HL-60/S4 treated with retinoic acid at 250 ng/mL for 4 days and 3 days (cell line): Measurements from ENCODE around the gene AHDC1.
"Not testable (repeated sequence)": the region's sequence is repeated elsewhere in the genome, so short reads cannot be mapped to it uniquely, and the experiment has no call there.

Experiments
- in situ Hi-C: fragments of 300-500 bp; cut with MboI; formaldehyde crosslinking; loops from 2 replicates; pipeline ENCODE4 v1.7.0; 2022; ENCODE audit warnings: low sequenced_read_pairs

The AHDC1 gene

GRCh38 chr1:27554759-27555699 is 48.9 kb downstream of the AHDC1 start:
- in situ Hi-C loops = no loop called here

DNA sequence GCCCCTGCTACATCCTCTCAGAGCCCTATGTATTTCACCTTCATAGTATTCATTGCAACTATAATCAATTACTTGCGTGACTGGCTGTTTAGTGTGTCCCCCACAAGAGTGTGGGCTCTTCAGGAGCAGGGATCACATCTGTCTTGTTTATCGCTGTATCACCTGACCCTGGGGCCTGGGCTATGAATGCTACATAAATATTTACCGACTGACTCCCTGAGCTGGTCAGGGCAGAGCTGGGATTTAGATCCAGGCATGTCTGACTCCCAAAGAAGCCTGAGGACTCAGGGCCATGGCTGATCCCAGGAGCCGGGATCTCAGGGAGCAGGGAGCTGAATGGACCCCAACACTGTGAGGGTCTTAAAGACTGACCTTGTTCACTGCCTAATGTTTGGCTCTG is 49.7 kb downstream of the AHDC1 start:
- in situ Hi-C loops = no loop called here

DNA sequence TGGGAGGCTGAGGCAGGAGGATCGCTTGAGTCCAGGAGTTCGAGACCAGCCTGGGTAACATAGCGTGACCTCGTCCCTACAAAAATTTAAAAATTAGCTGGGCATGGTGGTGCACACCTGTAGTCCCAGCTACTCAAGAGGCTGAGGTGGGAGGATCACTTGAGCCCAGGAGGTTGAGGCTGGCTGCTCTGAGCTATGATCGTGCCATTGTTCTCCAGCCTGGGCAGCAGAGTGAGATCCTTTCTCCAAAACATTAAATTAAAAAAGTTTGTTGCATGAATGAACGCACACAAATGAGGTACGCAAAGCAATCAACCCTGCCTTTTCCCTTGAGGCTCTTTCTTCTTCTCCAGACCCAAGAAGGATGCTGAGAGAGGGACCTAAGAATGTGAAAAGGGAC is 50.1 kb downstream of the AHDC1 start:
- in situ Hi-C loops = not testable (repeated sequence)

- in situ Hi-C loops = no loop called here
Observed at GRCh38 chr1:27552911-27553420, 51.0 kb downstream of the AHDC1 start.

GRCh38 chr1:27551953-27552312 is 52.0 kb downstream of the AHDC1 start:
- in situ Hi-C loops = no loop called here

GRCh38 chr1:27551170-27551952 is 52.6 kb downstream of the AHDC1 start:
- in situ Hi-C loops = no loop called here

GRCh38 chr1:27550510-27551169 is 53.3 kb downstream of the AHDC1 start:
- in situ Hi-C loops = no loop called here

DNA sequence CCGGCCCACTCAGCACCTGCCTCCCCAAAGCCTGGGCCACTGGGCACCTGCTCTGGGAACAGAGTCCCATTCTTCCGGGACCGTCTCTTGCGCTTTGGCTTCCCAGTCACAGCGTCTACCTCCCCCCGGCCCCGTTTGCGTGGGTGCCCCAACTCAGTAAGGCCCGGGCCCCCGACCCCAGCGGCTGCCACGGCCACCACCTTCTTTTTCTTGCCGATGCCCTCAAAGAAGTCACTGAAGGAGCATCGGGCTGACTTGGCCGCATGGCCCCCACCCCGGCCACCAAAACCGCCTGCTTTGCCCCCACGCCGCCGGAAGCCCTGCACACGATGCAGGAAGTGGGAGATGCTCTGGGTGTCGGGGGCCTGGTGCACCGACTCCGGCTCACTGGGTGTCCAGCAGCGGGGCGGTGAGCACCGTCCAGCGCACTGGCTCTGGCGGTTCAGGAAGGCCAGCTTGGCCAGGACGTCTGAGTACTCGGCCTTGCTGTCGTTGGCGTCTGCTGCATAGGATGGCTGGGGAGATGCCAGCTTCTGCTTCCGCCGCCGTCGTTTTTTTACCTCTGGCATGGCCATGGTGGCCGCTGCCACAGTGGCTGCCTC is 54.0 kb downstream of the AHDC1 start:
- in situ Hi-C loops = no loop called here

- in situ Hi-C loops = no loop called here
Observed at GRCh38 chr1:27548858-27549719, 54.9 kb downstream of the AHDC1 start.

DNA sequence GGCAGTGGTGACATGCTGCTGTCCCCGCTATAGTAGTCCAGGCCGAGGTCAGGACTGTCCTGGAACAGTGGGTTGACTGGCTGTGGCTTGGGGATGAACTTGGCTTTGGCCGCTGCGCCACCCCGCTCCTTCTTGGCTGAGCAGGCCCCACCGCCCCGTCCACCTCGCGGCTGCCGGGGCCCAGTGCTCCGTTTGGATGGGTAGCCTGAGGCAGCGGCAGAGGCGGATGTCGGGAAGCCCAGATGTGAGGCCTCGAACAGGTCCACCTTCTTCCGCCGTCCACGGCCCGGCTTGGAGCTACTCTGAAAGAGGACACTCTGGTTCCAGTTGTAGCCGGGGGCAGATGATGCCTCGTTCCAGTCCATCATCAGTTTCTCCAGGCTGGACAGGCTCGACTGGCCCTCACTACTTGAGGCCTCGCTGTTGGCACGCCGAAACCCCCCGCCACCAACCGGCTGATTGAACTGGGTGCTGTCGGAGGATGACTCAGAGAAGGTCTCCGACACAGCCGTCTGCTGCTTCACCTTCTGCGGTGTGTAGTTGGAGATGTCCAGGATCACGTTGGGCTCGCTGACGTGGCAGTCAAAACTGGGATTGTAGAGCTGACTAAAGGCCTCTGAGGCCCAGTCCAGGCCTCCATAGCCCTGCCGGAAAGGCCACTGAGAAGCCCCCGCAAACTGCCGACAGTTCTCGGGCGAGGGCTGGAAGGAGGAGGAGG is 55.6 kb downstream of the AHDC1 start:
- in situ Hi-C loops = no loop called here

DNA sequence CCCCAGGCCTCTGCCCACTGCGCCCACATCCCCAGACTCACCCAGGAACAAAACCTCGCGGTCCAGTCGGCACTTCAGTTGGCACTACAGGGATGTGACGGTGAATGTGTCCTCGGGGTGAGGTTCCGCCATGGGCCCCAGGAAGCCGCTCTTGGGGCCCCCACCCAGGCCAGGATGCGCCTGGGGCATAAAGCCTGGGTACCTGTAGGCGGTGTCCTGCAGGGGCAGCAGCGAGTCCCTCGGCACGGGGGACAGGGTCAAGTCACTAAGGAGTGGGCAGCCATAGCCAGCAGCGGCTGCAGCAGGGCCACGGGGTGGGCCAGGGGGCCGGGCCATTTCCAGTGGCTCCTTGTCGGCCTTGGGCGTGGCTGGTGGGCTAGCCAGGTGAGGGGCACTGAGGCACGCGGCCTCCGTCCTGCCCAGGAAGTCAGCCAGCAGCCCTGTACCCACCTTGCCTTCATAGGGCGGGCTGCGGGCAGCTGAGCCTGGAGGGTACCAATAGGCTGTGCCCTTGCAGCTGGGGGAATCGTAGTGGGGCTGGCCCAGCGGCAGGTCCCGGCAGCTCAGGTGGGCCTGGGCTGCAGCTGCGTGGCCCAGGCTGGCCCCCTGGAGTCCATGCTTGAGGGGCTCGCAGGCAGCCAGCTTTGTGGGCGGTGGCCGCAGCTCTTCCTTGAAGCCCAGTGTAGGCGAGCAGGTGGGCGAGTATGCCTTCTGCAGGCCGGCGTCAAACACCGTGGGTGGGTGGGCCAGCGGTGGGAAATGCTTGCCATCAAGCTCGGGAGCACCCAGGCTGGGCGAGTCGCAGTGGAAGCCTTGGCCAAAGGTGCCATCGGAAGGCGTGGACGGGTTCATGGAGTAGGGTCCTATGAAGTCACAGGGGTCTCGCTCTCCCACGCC is 56.5 kb downstream of the AHDC1 start:
- in situ Hi-C loops = no loop called here

- in situ Hi-C loops = no loop called here
Observed at GRCh38 chr1:27545876-27546275, 58.1 kb downstream of the AHDC1 start.

DNA sequence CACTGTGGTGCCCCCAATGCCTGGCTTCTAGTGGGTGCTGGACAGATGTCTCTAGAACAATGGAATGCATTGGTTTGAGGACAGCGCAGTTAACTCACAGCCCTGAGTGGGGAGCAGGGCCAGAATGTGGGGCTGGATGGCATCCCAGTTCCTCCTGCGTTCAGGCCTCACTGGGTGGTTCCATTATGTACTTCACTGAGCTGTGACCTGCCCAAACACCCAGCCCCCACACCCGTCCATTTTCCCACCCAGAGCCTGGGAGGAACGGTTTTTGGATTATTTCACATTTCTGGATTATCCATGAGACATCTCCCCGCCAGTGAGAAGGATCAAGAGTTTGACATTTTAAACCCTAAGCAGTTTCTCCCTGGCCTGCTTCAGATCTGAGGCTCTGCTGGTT is 58.7 kb downstream of the AHDC1 start:
- in situ Hi-C loops = no loop called here

DNA sequence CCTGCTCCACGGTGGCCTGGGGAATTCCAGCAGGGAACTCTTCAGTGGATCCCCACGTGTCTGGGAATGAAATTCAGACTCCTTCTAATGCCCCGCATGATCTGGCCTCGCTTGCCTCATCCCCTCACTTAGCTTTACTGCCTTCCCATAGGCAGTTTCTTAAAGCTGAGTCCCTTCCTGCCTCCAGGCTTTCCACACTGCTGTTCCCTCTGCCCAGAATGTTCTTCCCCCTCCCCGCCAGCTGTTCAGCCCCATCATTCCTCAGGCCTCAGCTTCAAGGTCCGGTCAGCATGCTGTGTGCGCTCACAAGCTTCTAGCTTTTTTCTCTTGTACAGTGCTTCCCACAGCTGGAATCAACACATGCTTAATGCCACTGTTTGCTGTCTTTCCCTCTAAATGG is 59.1 kb downstream of the AHDC1 start:
- in situ Hi-C loops = no loop called here

DNA sequence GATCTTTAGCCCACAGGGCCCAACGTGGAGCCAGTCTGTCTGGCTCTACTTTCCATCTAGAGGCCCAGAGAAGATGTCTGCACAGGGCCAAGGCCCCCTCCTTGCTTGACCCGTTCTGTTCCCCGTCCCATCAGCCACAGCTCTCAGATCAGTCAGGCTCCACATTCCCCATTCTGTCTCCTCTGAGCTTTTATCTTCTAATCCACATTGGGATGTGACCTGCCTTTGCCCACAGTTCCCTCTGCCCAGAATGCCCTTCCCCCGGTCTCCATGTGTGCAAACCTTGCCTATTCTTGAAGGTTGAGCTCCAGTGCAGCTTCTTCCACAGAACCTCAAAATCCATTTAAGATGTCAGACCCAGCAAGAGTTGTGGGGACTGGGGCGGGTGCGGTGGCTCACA is 60.7 kb downstream of the AHDC1 start:
- in situ Hi-C loops = no loop called here

DNA sequence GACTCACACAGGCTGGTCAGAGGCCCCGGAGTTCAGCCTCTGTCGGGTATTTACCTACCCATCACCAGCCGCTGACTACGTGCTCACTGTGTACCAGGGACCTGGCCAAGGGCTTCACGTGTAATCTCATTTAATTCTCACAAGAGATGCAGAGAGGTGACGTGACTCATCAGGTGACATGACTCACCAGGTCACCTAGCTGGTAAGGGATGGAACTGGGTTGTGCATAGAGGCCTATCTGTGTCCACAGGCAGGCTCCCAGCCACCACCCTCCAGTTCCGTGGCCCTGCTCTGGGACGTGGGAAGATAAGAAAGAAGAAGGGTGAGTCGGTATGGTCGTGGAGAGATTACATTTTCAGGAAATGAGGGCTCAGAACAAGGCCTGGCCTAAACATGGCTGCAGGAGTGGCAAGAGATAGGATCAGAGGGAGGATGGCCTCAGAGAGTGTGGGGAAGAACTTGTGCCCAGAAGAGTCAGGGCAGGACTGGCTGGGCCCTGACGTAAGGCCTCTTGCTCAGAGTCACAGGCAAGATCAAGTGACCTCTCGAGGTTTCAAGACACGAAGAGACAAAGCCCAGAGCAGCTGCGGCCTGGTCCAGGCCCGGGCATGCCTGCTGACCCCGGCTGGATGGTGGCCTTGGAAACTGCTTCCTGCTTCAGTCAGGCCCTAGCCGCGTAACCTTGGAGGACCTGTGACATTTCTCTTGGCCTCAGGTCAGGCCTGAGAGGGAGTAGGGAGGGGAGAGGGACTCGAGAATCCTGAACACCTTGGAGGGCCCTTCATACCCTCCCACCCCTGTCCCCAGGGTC is 61.3 kb downstream of the AHDC1 start:
- in situ Hi-C loops = no loop called here
